HL-60 (cell line): ENCODE measurements around the gene LATS1.

Source experiments
- DNase-seq, 2 experiments: peaks; one replicate each; pipeline ENCODE4 v3.0.0-alpha.2; 2010 to 2020; ENCODE audit warnings: low read depth in 1 of 2, low spot score in 1 of 2
- H3K27ac ChIP-seq: fragments of 250-450 bp; sonication (Bioruptor Pico); replicated peaks from 2 replicates; pipeline ENCODE4 v1.5.1; 2020; ENCODE audit warnings: mild to moderate bottlenecking, moderate library complexity
- H3K27me3 ChIP-seq: fragments of 250-450 bp; sonication (Bioruptor Pico); 2 replicates; pipeline ENCODE4 v1.5.1; 2021; ENCODE audit warnings: mild to moderate bottlenecking, moderate library complexity; ENCODE audit not compliant: insufficient read depth, poor library complexity, severe bottlenecking
- H3K4me3 ChIP-seq: replicated peaks from 2 replicates; pipeline ENCODE4 v1.5.1; 2011; ENCODE audit warnings: mild to moderate bottlenecking, control low read depth, low read length; ENCODE audit not compliant: insufficient read depth
- CTCF ChIP-seq: IDR thresholded peaks from one replicate; pipeline ENCODE4 v1.5.1; 2011; ENCODE audit warnings: low read length, control low read depth, inconsistent platforms; ENCODE audit not compliant: insufficient read depth
- GABPA ChIP-seq: IDR thresholded peaks from 2 replicates; pipeline ENCODE4 v1.6.1; 2012; ENCODE audit warnings: low read depth
- POLR2AphosphoS5 ChIP-seq: IDR thresholded peaks from 2 replicates; pipeline ENCODE4 v1.6.1; 2012; ENCODE audit warnings: low read depth
- REST ChIP-seq: IDR thresholded peaks from 2 replicates; pipeline ENCODE4 v1.6.1; 2012; ENCODE audit warnings: low read depth; ENCODE audit not compliant: insufficient replicate concordance
- SPI1 ChIP-seq: IDR thresholded peaks from 2 replicates; pipeline ENCODE4 v1.6.1; 2012; ENCODE audit warnings: low read depth, mild to moderate bottlenecking, borderline replicate concordance

The LATS1 gene

GRCh38 chr6:149717255-149717587, 680 bp downstream of the LATS1 start:
- no peaks in the 10 kb centered on the region for H3K27me3 ChIP-seq
- H3K27ac ChIP-seq = peak overlapping the region; percentile 98
- DNase-seq = no peak
- no peak for TF ChIP-seq SPI1
- no peak for TF ChIP-seq REST
- no peak for TF ChIP-seq GABPA
- no peak for TF ChIP-seq CTCF
- no peak for TF ChIP-seq POLR2AphosphoS5
- peak overlapping the region; percentile 79 for H3K4me3 ChIP-seq

- Histone ChIP-seq H3K27ac (peak overlapping the region; percentile 98), H3K4me3 (peak overlapping the region; percentile 79), H3K27me3 (no peaks in the 10 kb centered on the region)
- no peak for DNase-seq
- TF ChIP-seq CTCF (no peak), SPI1 (no peak), REST (no peak), GABPA (no peak), POLR2AphosphoS5 (no peak)
These were observed 1.5 kb downstream of the LATS1 start for GRCh38 chr6:149716181-149716963.

- no peak for DNase-seq
- Histone ChIP-seq H3K27ac (no peak overlapping the region), H3K4me3 (no peak overlapping the region), H3K27me3 (no peaks in the 10 kb centered on the region)
- TF ChIP-seq GABPA (no peak), SPI1 (no peak), REST (no peak), POLR2AphosphoS5 (no peak), CTCF (no peak)
These were observed 3.5 kb downstream of the LATS1 start for GRCh38 chr6:149714442-149714841.
